HCT116 (cell line): Measurements from ENCODE around the gene BPIFB1.

Experiments
- CEBPB ChIP-seq: IDR thresholded peaks from 2 replicates; pipeline ENCODE4 v1.6.1; 2012; ENCODE audit warnings: low read depth
- EZH2 ChIP-seq: fragments of 200-600 bp; sonication (generic); IDR thresholded peaks from 2 replicates; pipeline ENCODE4 v1.6.1; 2017; ENCODE audit warnings: antibody characterized with exemption, mixed run types
- RAD21 ChIP-seq: IDR thresholded peaks from 2 replicates; pipeline ENCODE4 v1.6.1; 2012; ENCODE audit warnings: low read depth, mild to moderate bottlenecking
- TF ChIP-seq, protein P1 (sequence below), 3 experiments: fragments of 200-600 bp in 1 of 3; sonication (generic) in 1 of 3; IDR thresholded peaks in 2 of 3; conservative IDR thresholded peaks in 1 of 3; 2 replicates each; pipeline ENCODE4 v1.5.1; 2012 to 2017; ENCODE audit warnings: low read depth in 2 of 3, low read length in 2 of 3, antibody characterized with exemption in 1 of 3, borderline replicate concordance in 1 of 3, control low read depth in 1 of 3, mild to moderate bottlenecking in 1 of 3, mixed read lengths in 1 of 3, mixed run types in 1 of 3, moderate library complexity in 1 of 3; ENCODE audit not compliant: insufficient read depth in 1 of 3
- TF ChIP-seq, protein P2 (sequence below): IDR thresholded peaks from 2 replicates; pipeline ENCODE4 v1.6.1; 2012

DNA sequence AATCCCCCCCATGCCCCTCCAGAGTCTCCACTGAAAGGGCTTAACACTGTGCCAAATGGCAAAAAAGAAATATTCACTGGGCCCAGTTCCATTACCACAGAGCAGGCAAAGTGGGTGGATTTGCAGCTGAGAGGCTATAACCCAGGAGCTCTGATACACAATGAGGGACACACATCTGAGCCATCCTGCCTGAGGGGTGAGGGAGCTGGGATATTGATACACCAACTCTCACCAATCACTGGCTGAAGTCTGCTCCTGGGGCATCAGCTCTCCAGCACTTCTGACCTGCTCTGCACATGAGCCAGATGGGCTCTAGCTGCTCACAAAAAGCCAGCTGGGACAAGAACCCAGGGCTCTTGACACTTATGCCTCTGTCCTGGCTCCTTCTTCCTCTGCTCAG, 4.9 kb downstream of the BPIFB1 start:
- TF ChIP-seq, protein P1, sequence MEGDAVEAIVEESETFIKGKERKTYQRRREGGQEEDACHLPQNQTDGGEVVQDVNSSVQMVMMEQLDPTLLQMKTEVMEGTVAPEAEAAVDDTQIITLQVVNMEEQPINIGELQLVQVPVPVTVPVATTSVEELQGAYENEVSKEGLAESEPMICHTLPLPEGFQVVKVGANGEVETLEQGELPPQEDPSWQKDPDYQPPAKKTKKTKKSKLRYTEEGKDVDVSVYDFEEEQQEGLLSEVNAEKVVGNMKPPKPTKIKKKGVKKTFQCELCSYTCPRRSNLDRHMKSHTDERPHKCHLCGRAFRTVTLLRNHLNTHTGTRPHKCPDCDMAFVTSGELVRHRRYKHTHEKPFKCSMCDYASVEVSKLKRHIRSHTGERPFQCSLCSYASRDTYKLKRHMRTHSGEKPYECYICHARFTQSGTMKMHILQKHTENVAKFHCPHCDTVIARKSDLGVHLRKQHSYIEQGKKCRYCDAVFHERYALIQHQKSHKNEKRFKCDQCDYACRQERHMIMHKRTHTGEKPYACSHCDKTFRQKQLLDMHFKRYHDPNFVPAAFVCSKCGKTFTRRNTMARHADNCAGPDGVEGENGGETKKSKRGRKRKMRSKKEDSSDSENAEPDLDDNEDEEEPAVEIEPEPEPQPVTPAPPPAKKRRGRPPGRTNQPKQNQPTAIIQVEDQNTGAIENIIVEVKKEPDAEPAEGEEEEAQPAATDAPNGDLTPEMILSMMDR (IDR thresholded peaks at IDR 0.05 in 2 of 3, conservative IDR thresholded peaks at IDR 0.05 in 1 of 3; ENCODE audit: borderline replicate concordance in 1 of 3, insufficient read depth in 1 of 3, low read depth in 2 of 3, low read length in 2 of 3), result no peak
- TF ChIP-seq EZH2, result no peak
- TF ChIP-seq, protein P2, sequence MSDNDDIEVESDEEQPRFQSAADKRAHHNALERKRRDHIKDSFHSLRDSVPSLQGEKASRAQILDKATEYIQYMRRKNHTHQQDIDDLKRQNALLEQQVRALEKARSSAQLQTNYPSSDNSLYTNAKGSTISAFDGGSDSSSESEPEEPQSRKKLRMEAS, result no peak
- TF ChIP-seq RAD21, result no peak
- no peak for TF ChIP-seq CEBPB
